Sigmoid colon (tissue), 3 donors: ENCODE measurements around the gene INTS4.

Experiments
- CTCF ChIP-seq, 4 experiments: fragments of 450-650 bp in 3 of 4; fragments of 200-600 bp in 1 of 4; IDR thresholded peaks; one replicate each; pipeline ENCODE4 v1.5.1; 2016 to 2019; ENCODE audit warnings: antibody characterized with exemption in 4 of 4, mild to moderate bottlenecking in 3 of 4, moderate library complexity in 2 of 4
- POLR2A ChIP-seq, 2 donors: fragments of 450-650 bp; IDR thresholded peaks; one replicate each; pipeline ENCODE4 v1.6.1; 2016; ENCODE audit warnings: antibody characterized with exemption in 2 of 2, mild to moderate bottlenecking in 2 of 2, moderate library complexity in 2 of 2

GRCh38 chr11:77908835-77909234 lies 85.6 kb downstream of the INTS4 start:
- TF ChIP-seq CTCF (IDR thresholded peaks at IDR 0.05) = no peak
- no peak for TF ChIP-seq POLR2A (IDR thresholded peaks at IDR 0.05)
